HG03565 (cell line): ENCODE data around the gene NOSTRIN.
"Not testable (repeated sequence)": the region's sequence is repeated elsewhere in the genome, so short reads cannot be mapped to it uniquely, and the experiment has no call there.

ENCODE experiments used
- ATAC-seq: cut with Tn5 transposase; IDR thresholded peaks from one replicate; pipeline ENCODE4 v1.9.1; 2021; ENCODE audit warnings: mild to moderate bottlenecking, moderate library complexity; ENCODE audit not compliant: unreplicated experiment

The NOSTRIN gene

GRCh38 chr2:168801961-168802858, at the start of gene NOSTRIN:
NOSTRIN (plus strand) TSS chr2:168802637; CDS start chr2:168802647, 10 bp downstream.
- ATAC-seq: no peak

- no peak for ATAC-seq
These were observed 48.6 kb upstream of the NOSTRIN start for GRCh38 chr2:168753765-168754329.

GRCh38 chr2:168757223-168757622, 45.2 kb upstream of the NOSTRIN start:
- ATAC-seq: no peak

- ATAC-seq: peak; percentile 57
These were observed 43.2 kb upstream of the NOSTRIN start for GRCh38 chr2:168758970-168759820.

GRCh38 chr2:168765401-168765800, 37.0 kb upstream of the NOSTRIN start:
- ATAC-seq: no peak

GRCh38 chr2:168766600-168766999, 35.8 kb upstream of the NOSTRIN start:
- ATAC-seq: no peak

- ATAC-seq: no peak
These were observed 35.2 kb upstream of the NOSTRIN start for GRCh38 chr2:168767258-168767657.

- ATAC-seq: not testable (repeated sequence)
These were observed 34.1 kb upstream of the NOSTRIN start for GRCh38 chr2:168768357-168768756.

GRCh38 chr2:168770796-168771195, 31.6 kb upstream of the NOSTRIN start:
- ATAC-seq: no peak

- no peak for ATAC-seq
These were observed 29.7 kb upstream of the NOSTRIN start for GRCh38 chr2:168772704-168773103.

GRCh38 chr2:168773128-168773527, 29.3 kb upstream of the NOSTRIN start:
- no peak for ATAC-seq

GRCh38 chr2:168773719-168774521, 28.5 kb upstream of the NOSTRIN start:
- peak; percentile 67 for ATAC-seq

GRCh38 chr2:168775837-168776236, 26.6 kb upstream of the NOSTRIN start:
- no peak for ATAC-seq

GRCh38 chr2:168780669-168781071, 21.8 kb upstream of the NOSTRIN start:
- ATAC-seq: no peak

- ATAC-seq: no peak
These were observed 21.1 kb upstream of the NOSTRIN start for GRCh38 chr2:168781191-168781817.

- ATAC-seq: no peak
These were observed 20.2 kb upstream of the NOSTRIN start for GRCh38 chr2:168782271-168782670.

GRCh38 chr2:168784993-168785392, 17.4 kb upstream of the NOSTRIN start:
- ATAC-seq: no peak

GRCh38 chr2:168787098-168787781, 15.2 kb upstream of the NOSTRIN start:
- ATAC-seq: no peak

- ATAC-seq: no peak
These were observed 14.6 kb upstream of the NOSTRIN start for GRCh38 chr2:168787782-168788376.
